ENCODE results near the gene C6orf47. TPM values are rescaled to one million over a fixed set of nuclear protein-coding genes. Genes with fewer than 3 reads are reported as not detected.
A peak's percentile ranks its signal among the peaks of the same experiment; 100 is the strongest.

C6orf47 gene
- total RNA-seq, 6 experiments from 2014 or later, result 13.4 to 16.2 (median 14.9) TPM

GRCh38 chr6:31621320-31621939 lies 39.1 kb downstream of the C6orf47 start:
- Mint-ChIP-seq H3K36me3 (ENCODE audit: low read depth) (peaks cover 42% of the 10 kb centered on the region), H3K4me3 (peak overlapping the region; percentile 97), H3K27ac (peak overlapping the region; percentile 94), H3K27me3 (ENCODE audit: insufficient read depth) (peaks cover 3% of the 10 kb centered on the region; the same call in 1 of the 2 replicates), H3K4me1 (ENCODE audit: low read depth) (peaks cover 21% of the 10 kb centered on the region), H3K9me3 (no peaks in the 10 kb centered on the region)
- no peak for TF ChIP-seq CTCF (IDR thresholded peaks at IDR 0.05)
- no peak for DNase-seq

GRCh38 chr6:31620586-31621319 lies 39.8 kb downstream of the C6orf47 start, which contains the start of gene PRRC2A:
Gene PRRC2A, plus strand, starts transcription at chr6:31620715. Its CDS starts 2,075 bp downstream, at chr6:31622790.
- Mint-ChIP-seq H3K4me3 (peak within 1 kb of the TSS; percentile 97), H3K9me3 (no peaks in the 10 kb centered on the region), H3K27ac (peak within 1 kb of the TSS; percentile 100), H3K4me1 (ENCODE audit: low read depth) (peaks cover 21% of the 10 kb centered on the region), H3K27me3 (ENCODE audit: insufficient read depth) (peaks cover 4% of the 10 kb centered on the region), H3K36me3 (ENCODE audit: low read depth) (peaks cover 35% of the 10 kb centered on the region)
- DNase-seq, result no peak
- no peak for TF ChIP-seq CTCF (IDR thresholded peaks at IDR 0.05)

- Mint-ChIP-seq H3K9me3 (no peaks in the 10 kb centered on the region), H3K4me3 (peak overlapping the region; percentile 97), H3K27ac (peak overlapping the region; percentile 100), H3K4me1 (ENCODE audit: low read depth) (peaks cover 21% of the 10 kb centered on the region), H3K27me3 (ENCODE audit: insufficient read depth) (peaks cover 4% of the 10 kb centered on the region), H3K36me3 (ENCODE audit: low read depth) (peaks cover 31% of the 10 kb centered on the region)
- TF ChIP-seq CTCF (IDR thresholded peaks at IDR 0.05), result no peak
- DNase-seq, result peak; percentile 98
These were observed 40.6 kb downstream of the C6orf47 start for GRCh38 chr6:31619805-31620585.

- no peak overlapping the region for H3K4me3 Mint-ChIP-seq
- H3K4me1 Mint-ChIP-seq (ENCODE audit: low read depth), result peaks cover 11% of the 10 kb centered on the region
- peaks cover 11% of the 10 kb centered on the region for H3K36me3 Mint-ChIP-seq (ENCODE audit: low read depth)
- H3K27me3 Mint-ChIP-seq (ENCODE audit: insufficient read depth), result peaks cover 6% of the 10 kb centered on the region
- no peak for TF ChIP-seq CTCF (IDR thresholded peaks at IDR 0.05)
- H3K27ac Mint-ChIP-seq, result no peak overlapping the region
- no peak for DNase-seq
- H3K9me3 Mint-ChIP-seq, result no peaks in the 10 kb centered on the region
These were observed 43.6 kb downstream of the C6orf47 start for GRCh38 chr6:31617010-31617409.

- Mint-ChIP-seq H3K4me3 (no peak overlapping the region), H3K9me3 (no peaks in the 10 kb centered on the region), H3K27me3 (ENCODE audit: insufficient read depth) (peaks cover 5% of the 10 kb centered on the region), H3K36me3 (ENCODE audit: low read depth) (no peaks in the 10 kb centered on the region), H3K27ac (no peak overlapping the region), H3K4me1 (ENCODE audit: low read depth) (peaks cover 6% of the 10 kb centered on the region; the same call in 1 of the 2 replicates)
- no peak for DNase-seq
- no peak for TF ChIP-seq CTCF (IDR thresholded peaks at IDR 0.05)
These were observed 44.8 kb downstream of the C6orf47 start for GRCh38 chr6:31615748-31616147.

Data from HFFc6 (cell line).